H1 (cell line): Measurements from ENCODE around the gene CEP44. TPM values are rescaled to one million over a fixed set of nuclear protein-coding genes. Genes with fewer than 3 reads are reported as not detected.

Source experiments
- CTCF ChIA-PET: fragments of 300-600 bp; sonication (Branson Sonifier 250); formaldehyde crosslinking; loops from one replicate; lab custom pipeline; 2021; ENCODE audit not compliant: partially characterized antibody; lab: Charles Lee
- POLR2A ChIA-PET: fragments of 300-600 bp; sonication (Branson Sonifier 250); formaldehyde crosslinking; loops from one replicate; lab custom pipeline; 2021; ENCODE audit warnings: inconsistent platforms; ENCODE audit not compliant: partially characterized antibody; lab: Charles Lee
- DNase-seq, 2 experiments: peaks; one replicate each; pipeline versions ENCODE4 v3.0.0 to v3.0.0-alpha.2; 2010 to 2022; ENCODE audit warnings: low spot score in 2 of 2, low read depth in 1 of 2, mixed read lengths in 1 of 2
- FAIRE-seq: peaks from 2 replicates; lab custom pipeline; 2011; peaks lifted over from hg19 to GRCh38; lab: Jason Lieb, UNC
- H2AFZ ChIP-seq: 2 replicates; pipeline ENCODE4 v1.8.1; 2012; ENCODE audit warnings: low read length, inconsistent platforms
- H2AK5ac ChIP-seq: 2 replicates; pipeline ENCODE4 v1.6.1; 2013; ENCODE audit warnings: low read depth, low read length
- H2BK120ac ChIP-seq: replicated peaks from 2 replicates; pipeline ENCODE3; 2013; ENCODE audit warnings: low read depth, low read length, inconsistent platforms
- H2BK12ac ChIP-seq: 2 replicates; pipeline ENCODE4 v1.6.1; 2013; ENCODE audit warnings: low read depth, low read length
- H2BK15ac ChIP-seq: 2 replicates; pipeline ENCODE4 v1.6.1; 2013; ENCODE audit warnings: low read length
- H2BK20ac ChIP-seq: 2 replicates; pipeline ENCODE4 v1.6.1; 2013; ENCODE audit warnings: low read length
- H2BK5ac ChIP-seq: 2 replicates; pipeline ENCODE4 v1.6.1; 2013; ENCODE audit warnings: low read depth, low read length
- H3K14ac ChIP-seq: 2 replicates; pipeline ENCODE4 v1.6.1; 2013; ENCODE audit warnings: inconsistent platforms; ENCODE audit not compliant: insufficient read length
- H3K18ac ChIP-seq: 2 replicates; pipeline ENCODE4 v1.6.1; 2013; ENCODE audit warnings: low read length; ENCODE audit errors: extremely low read depth
- H3K23ac ChIP-seq: 2 replicates; pipeline ENCODE4 v1.6.1; 2013; ENCODE audit warnings: inconsistent platforms; ENCODE audit not compliant: insufficient read length
- H3K23me2 ChIP-seq: 2 replicates; pipeline ENCODE4 v1.6.1; 2013; ENCODE audit warnings: low read depth, low read length
- H3K27ac ChIP-seq: 2 replicates; pipeline ENCODE4 v1.6.1; 2011; ENCODE audit warnings: low read depth, low read length, inconsistent platforms
- H3K27me3 ChIP-seq, 4 experiments: replicated peaks in 1 of 4; 1 replicate in 1 of 4; 2 replicates in 3 of 4; pipeline versions ENCODE4 v1.6.1 to v1.8.1; 2011 to 2013; ENCODE audit warnings: low read length in 3 of 4, mild to moderate bottlenecking in 3 of 4, inconsistent platforms in 2 of 4, mixed read lengths in 2 of 4, moderate library complexity in 1 of 4; ENCODE audit not compliant: control insufficient read depth in 3 of 4, insufficient read depth in 3 of 4; ENCODE audit errors: extremely low read depth in 1 of 4
- H3K36me3 ChIP-seq, 4 experiments: 2 replicates each; pipeline versions ENCODE4 v1.6.1 to v1.8.1; 2011 to 2013; ENCODE audit warnings: mild to moderate bottlenecking in 4 of 4, low read length in 3 of 4, moderate library complexity in 2 of 4, control low read depth in 1 of 4, inconsistent platforms in 1 of 4; ENCODE audit not compliant: insufficient read depth in 4 of 4, control insufficient read depth in 2 of 4
- H3K4ac ChIP-seq: replicated peaks from 2 replicates; pipeline ENCODE3; 2013; ENCODE audit warnings: low read length, low read depth, mixed read lengths, inconsistent platforms; ENCODE audit not compliant: insufficient read length
- H3K4me1 ChIP-seq, 4 experiments: replicated peaks in 1 of 4; 1 replicate in 1 of 4; 2 replicates in 3 of 4; pipeline versions ENCODE4 v1.6.1 to v1.8.1; 2011 to 2013; ENCODE audit warnings: low read length in 3 of 4, inconsistent platforms in 2 of 4, mixed read lengths in 1 of 4; ENCODE audit not compliant: insufficient read depth in 4 of 4, control insufficient read depth in 3 of 4
- H3K4me2 ChIP-seq, 2 experiments: 2 replicates each; pipeline versions ENCODE4 v1.6.1 to v1.8.1; 2011 to 2013; ENCODE audit warnings: low read depth in 2 of 2, low read length in 2 of 2, control low read depth in 1 of 2, inconsistent platforms in 1 of 2, mild to moderate bottlenecking in 1 of 2; ENCODE audit not compliant: insufficient read depth in 1 of 2
- H3K4me3 ChIP-seq, 4 experiments: fragments of 200-600, 300-600 bp in 1 of 4; sonication (generic), shearing (Covaris generic), sonication (Bioruptor Twin) in 1 of 4; 2 replicates each; pipeline versions ENCODE4 v1.5.1 to v1.8.1; 2011 to 2016; ENCODE audit warnings: low read length in 4 of 4, low read depth in 3 of 4, control low read depth in 2 of 4, inconsistent platforms in 2 of 4, mild to moderate bottlenecking in 2 of 4, mixed read lengths in 1 of 4, moderate library complexity in 1 of 4; ENCODE audit not compliant: insufficient read depth in 2 of 4; ENCODE audit errors: extremely low read depth in 1 of 4
- H3K56ac ChIP-seq: replicated peaks from 2 replicates; pipeline ENCODE3; 2013; ENCODE audit warnings: low read depth, mild to moderate bottlenecking, mixed read lengths, low read length, inconsistent platforms; ENCODE audit not compliant: insufficient read length
- H3K79me1 ChIP-seq: 2 replicates; pipeline ENCODE4 v1.6.1; 2013; ENCODE audit warnings: low read depth, low read length, control low read depth
- H3K79me2 ChIP-seq, 2 experiments: 2 replicates each; pipeline versions ENCODE4 v1.6.1 to v1.8.1; 2012 to 2013; ENCODE audit warnings: low read length in 2 of 2, mild to moderate bottlenecking in 2 of 2, inconsistent platforms in 1 of 2; ENCODE audit not compliant: insufficient read depth in 2 of 2, control insufficient read depth in 1 of 2
- H3K9ac ChIP-seq, 4 experiments: replicated peaks in 1 of 4; 1 replicate in 1 of 4; 2 replicates in 3 of 4; pipeline versions ENCODE4 v1.6.1 to v1.8.1; 2011 to 2013; ENCODE audit warnings: low read depth in 3 of 4, low read length in 3 of 4, control low read depth in 2 of 4, mild to moderate bottlenecking in 2 of 4, moderate library complexity in 2 of 4, inconsistent platforms in 1 of 4; ENCODE audit errors: extremely low read depth in 1 of 4
- H3K9me3 ChIP-seq, 2 experiments: 2 replicates each; pipeline versions ENCODE4 v1.6.1 to v1.8.1; 2012 to 2013; ENCODE audit warnings: mild to moderate bottlenecking in 2 of 2, moderate library complexity in 2 of 2, control low read depth in 1 of 2, inconsistent platforms in 1 of 2, low read depth in 1 of 2, low read length in 1 of 2, mixed read lengths in 1 of 2; ENCODE audit not compliant: insufficient read depth in 2 of 2
- H4K20me1 ChIP-seq, 2 experiments: replicated peaks in 1 of 2; 2 replicates each; pipeline versions ENCODE3 to v1.8.1; 2011 to 2013; ENCODE audit warnings: inconsistent platforms in 2 of 2, low read length in 2 of 2, mild to moderate bottlenecking in 1 of 2; ENCODE audit not compliant: insufficient read depth in 2 of 2, control insufficient read depth in 1 of 2
- H4K5ac ChIP-seq: 2 replicates; pipeline ENCODE4 v1.6.1; 2013; ENCODE audit warnings: low read length, low read depth, mixed read lengths, inconsistent platforms; ENCODE audit not compliant: insufficient read length
- H4K8ac ChIP-seq: 2 replicates; pipeline ENCODE4 v1.8.0; 2013; ENCODE audit warnings: mild to moderate bottlenecking, moderate library complexity, low read length, inconsistent platforms; ENCODE audit not compliant: insufficient read depth; ENCODE audit errors: extremely low read depth
- H4K91ac ChIP-seq: replicated peaks from 2 replicates; pipeline ENCODE3; 2013; ENCODE audit warnings: low read length, mixed read lengths, inconsistent platforms; ENCODE audit not compliant: insufficient read length
- CEBPB ChIP-seq: IDR thresholded peaks from 2 replicates; pipeline ENCODE4 v1.6.1; 2012; ENCODE audit warnings: low read depth, low read length
- CHD2 ChIP-seq: IDR thresholded peaks from 2 replicates; pipeline ENCODE4 v1.6.1; 2012; ENCODE audit warnings: low read length, improper control_type of control experiment
- EGR1 ChIP-seq: IDR thresholded peaks from 2 replicates; pipeline ENCODE4 v1.6.1; 2011; ENCODE audit warnings: low read depth, low read length, borderline replicate concordance
- FOSL1 ChIP-seq: IDR thresholded peaks from 2 replicates; pipeline ENCODE4 v1.6.1; 2011; ENCODE audit warnings: mild to moderate bottlenecking, low read depth, low read length, moderate library complexity; ENCODE audit not compliant: insufficient read depth
- HDAC6 ChIP-seq: IDR thresholded peaks from one replicate; pipeline ENCODE4 v1.7.1; 2012; ENCODE audit warnings: low read depth, mild to moderate bottlenecking, inconsistent platforms, low read length, moderate library complexity
- JUND ChIP-seq: IDR thresholded peaks from 2 replicates; pipeline ENCODE4 v1.6.1; 2011; ENCODE audit warnings: mild to moderate bottlenecking, improper control_type of control experiment, low read length
- KDM4A ChIP-seq: IDR thresholded peaks from one replicate; pipeline ENCODE4 v1.7.1; 2012; ENCODE audit warnings: low read depth, mild to moderate bottlenecking, moderate library complexity, low read length, inconsistent platforms; ENCODE audit not compliant: severe bottlenecking
- POU5F1 ChIP-seq: IDR thresholded peaks from 2 replicates; pipeline ENCODE4 v1.6.1; 2011; ENCODE audit warnings: low read depth, mild to moderate bottlenecking, low read length, moderate library complexity
- SIN3A ChIP-seq, 2 experiments: IDR thresholded peaks in 1 of 2; conservative IDR thresholded peaks in 1 of 2; 2 replicates each; pipeline ENCODE4 v1.6.1; 2011 to 2012; ENCODE audit warnings: low read length in 2 of 2, improper control_type of control experiment in 1 of 2, low read depth in 1 of 2, mild to moderate bottlenecking in 1 of 2
- SP2 ChIP-seq: IDR thresholded peaks from 2 replicates; pipeline ENCODE4 v1.6.1; 2012; ENCODE audit warnings: mild to moderate bottlenecking, low read length, inconsistent platforms
- TAF1 ChIP-seq: IDR thresholded peaks from 2 replicates; pipeline ENCODE4 v1.6.1; 2011; ENCODE audit warnings: mild to moderate bottlenecking, low read depth, low read length
- TCF12 ChIP-seq: IDR thresholded peaks from 2 replicates; pipeline ENCODE4 v1.6.1; 2011; ENCODE audit warnings: low read depth, mild to moderate bottlenecking, low read length
- WGBS, 2 experiments: shearing (Covaris generic) in 1 of 2; methylation state at CpG; one replicate each; pipeline versions ENCODE4 v1.1.6 to v1.1.7; 2013 to 2015; ENCODE audit warnings: low lambda C conversion rate in 2 of 2, mixed read lengths in 2 of 2, inconsistent platforms in 1 of 2, low coverage in 1 of 2, missing lambda C conversion rate in 1 of 2; ENCODE audit not compliant: insufficient replicate concordance in 2 of 2, insufficient coverage in 1 of 2, insufficient read length in 1 of 2; ENCODE audit errors: extremely low coverage in 1 of 2, missing lambda C conversion rate in 1 of 2; 5-methylcytosine and 5-hydroxymethylcytosine counted together
- polyA plus RNA-seq, 7 experiments: library from polyadenylated mRNA; depleted of rRNA in 3 of 7; stranded (reverse) in 5 of 7; unstranded in 2 of 7; fragments of >200 nt in 5 of 7; fragments of 200-250 nt in 2 of 7; gene quantifications; 1 replicate in 5 of 7; 2 replicates in 1 of 7; 4 replicates in 1 of 7; pipeline versions ENCODE4 v1.2.1 to v1.2.3, GENCODE V29; 2011 to 2013; ENCODE audit warnings: missing spikeins in 2 of 7, mixed read lengths in 2 of 7
- total RNA-seq: library from RNA; stranded (reverse); fragmentation: NEBNext Ultra II Directional; extraction: Animal tissue kit (Norgen Biotek cat#: 25700); gene quantifications from 2 replicates; pipeline ENCODE4 v1.2.1, GENCODE V29; 2021

CEP44 gene
- total and polyA plus RNA-seq, 2 of the 8 experiments (the other 6 are each of a cell fraction or from before 2014, with no cell fraction given) = 3.4 to 17.1 TPM

DNA sequence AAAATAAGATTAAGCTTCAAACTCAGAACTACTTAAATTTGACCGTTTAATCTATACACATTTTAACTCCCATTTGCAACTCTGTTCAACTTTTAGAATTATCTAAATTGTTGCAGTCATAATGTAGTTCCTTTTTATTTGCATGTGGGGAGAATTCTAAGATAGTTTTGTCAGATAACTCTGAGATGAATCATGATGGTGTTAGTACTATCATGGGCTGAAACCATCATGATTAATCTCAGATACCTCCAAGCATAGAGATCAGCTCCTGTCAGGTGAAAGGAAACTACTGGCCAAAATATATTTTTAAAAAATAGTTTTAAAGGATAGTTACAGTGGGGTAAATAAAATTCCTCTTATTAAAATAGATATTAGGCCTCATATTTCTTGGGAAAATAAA is 39.3 kb upstream of the CEP44 start:
- Histone ChIP-seq H2BK5ac (no peak overlapping the region), H3K79me2 (no peaks in the 10 kb centered on the region), H2AFZ (no peak overlapping the region), H3K9ac (no peak overlapping the region), H3K4me3 (no peak overlapping the region), H3K4me2 (no peak overlapping the region), H3K23ac (no peak overlapping the region), H4K91ac (no peak overlapping the region), H2AK5ac (no peak overlapping the region), H2BK12ac (no peak overlapping the region), H3K36me3 (no peaks in the 10 kb centered on the region), H3K79me1 (no peaks in the 10 kb centered on the region), H2BK20ac (no peak overlapping the region), H3K18ac (no peak overlapping the region), H3K27me3 (no peaks in the 10 kb centered on the region), H2BK15ac (no peak overlapping the region), H3K27ac (no peak overlapping the region), H4K8ac (no peak overlapping the region), H3K4ac (no peak overlapping the region), H3K23me2 (no peaks in the 10 kb centered on the region), H4K20me1 (no peaks in the 10 kb centered on the region), H3K4me1 (no peaks in the 10 kb centered on the region), H4K5ac (no peak overlapping the region), H2BK120ac (no peak overlapping the region), H3K9me3 (no peaks in the 10 kb centered on the region), H3K56ac (no peak overlapping the region), H3K14ac (no peak overlapping the region)
- DNase-seq (no peak), FAIRE-seq (no peak)
- CTCF ChIA-PET = interaction anchor here (1.4 kb wide), 1 partner anchor 18 kb away, joined by 4 read pairs; no protein-coding TSS in a partner anchor
- POLR2A ChIA-PET = no interaction called here
- 100% methylated on average over 1 of the region's 1 CpG; no CpG with 5 or more reads in 1 of the 2 experiments for WGBS, 2 experiments
- TF ChIP-seq SP2 = no peak
- TF ChIP-seq TAF1 = no peak
- no peak for TF ChIP-seq CEBPB
- no peak for TF ChIP-seq JUND
- no peak for TF ChIP-seq TCF12
- TF ChIP-seq HDAC6 = no peak
- TF ChIP-seq POU5F1 = no peak
- TF ChIP-seq SIN3A (conservative IDR thresholded peaks at IDR 0.05 in 1 of 2, IDR thresholded peaks at IDR 0.05 in 1 of 2; ENCODE audit: low read depth in 1 of 2, low read length in 2 of 2) = no peak
- TF ChIP-seq EGR1 = no peak
- no peak for TF ChIP-seq FOSL1
- no peak for TF ChIP-seq KDM4A
- no peak for TF ChIP-seq CHD2
